HG02571 (cell line): Measurements from ENCODE around the gene URGCP.

ENCODE experiments used
- ATAC-seq: cut with Tn5 transposase; IDR thresholded peaks from one replicate; pipeline ENCODE4 v1.9.1; 2021; ENCODE audit warnings: mild to moderate bottlenecking, moderate library complexity; ENCODE audit not compliant: unreplicated experiment

The URGCP gene

GRCh38 chr7:43906331-43907010 lies at the start of gene URGCP:
Gene URGCP, minus strand, starts transcription at chr7:43906596. Its CDS starts 21 bp downstream, at chr7:43906575.
- ATAC-seq, result peak; percentile 79

DNA sequence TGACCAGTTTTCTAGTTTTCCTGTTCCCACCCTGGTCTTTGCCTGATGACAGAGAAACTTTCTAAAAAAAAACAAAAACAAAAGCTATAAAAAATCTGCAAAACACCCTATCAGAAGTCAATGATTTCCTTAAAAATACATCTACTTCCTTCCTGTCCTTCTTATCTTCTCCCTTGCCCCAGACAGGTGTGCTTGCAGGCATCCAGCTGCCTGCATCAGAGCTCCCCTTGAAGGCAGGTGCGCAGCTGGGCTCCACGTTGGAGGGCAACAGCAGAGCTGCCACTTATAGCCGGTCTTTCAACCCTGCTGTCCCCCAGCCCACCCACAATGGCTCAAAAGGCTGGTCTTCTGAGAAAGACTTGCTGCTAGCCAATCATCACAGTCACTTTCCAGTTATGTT lies 49.6 kb upstream of the URGCP start:
- ATAC-seq, result no peak

DNA sequence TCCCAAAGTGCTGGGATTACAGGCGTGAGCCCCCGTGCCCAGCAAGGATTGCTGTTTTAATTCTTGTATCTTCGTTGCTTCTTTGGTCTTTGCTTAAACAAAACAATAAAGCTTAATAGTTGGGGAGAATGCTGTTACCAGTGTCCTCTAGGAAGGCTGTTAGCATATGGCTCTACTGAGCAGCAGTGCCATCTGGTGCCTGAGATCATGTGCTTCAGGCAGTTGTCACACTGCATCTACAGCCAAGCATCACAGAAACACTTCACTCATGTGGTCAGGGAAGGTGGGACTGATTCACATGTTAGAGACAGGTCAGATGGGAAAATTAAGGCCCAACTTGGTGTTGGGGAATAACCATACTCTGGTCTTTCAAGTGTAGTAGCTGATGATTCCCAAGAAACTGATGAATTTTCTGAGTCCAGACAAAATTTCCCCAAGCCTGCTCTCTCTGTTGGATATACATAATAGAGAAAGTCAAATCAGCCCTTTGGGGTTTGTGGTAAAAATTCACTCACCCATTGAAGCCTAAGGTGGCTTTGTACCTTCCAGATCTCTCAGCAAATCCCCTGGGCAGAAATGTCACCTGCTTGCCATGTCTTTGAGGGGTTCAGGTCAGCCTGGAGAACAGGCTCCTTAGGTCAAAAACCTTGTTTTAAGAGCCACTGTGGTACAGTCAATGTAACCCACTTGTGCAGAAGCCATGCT lies 48.3 kb upstream of the URGCP start:
- peak; percentile 70 for ATAC-seq

DNA sequence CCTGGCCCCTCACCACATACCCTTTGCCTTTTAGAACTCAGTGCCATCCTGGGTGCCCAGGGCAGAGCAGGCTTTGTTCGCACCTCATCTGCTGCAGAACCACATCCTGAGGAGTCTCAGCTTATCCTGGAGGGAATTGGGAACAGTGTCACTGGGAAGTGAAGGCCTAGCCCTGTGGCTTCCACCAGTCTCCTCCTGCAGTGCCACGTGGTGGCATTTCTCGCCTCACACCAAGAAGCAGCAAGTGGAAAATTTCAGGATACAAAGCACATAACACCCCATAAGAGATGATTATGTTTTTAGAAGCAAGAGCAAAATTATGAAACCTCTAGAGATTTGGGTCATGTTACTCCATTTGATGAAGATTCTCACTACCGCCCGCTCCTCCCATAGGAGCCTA lies 46.7 kb upstream of the URGCP start:
- ATAC-seq, result no peak

DNA sequence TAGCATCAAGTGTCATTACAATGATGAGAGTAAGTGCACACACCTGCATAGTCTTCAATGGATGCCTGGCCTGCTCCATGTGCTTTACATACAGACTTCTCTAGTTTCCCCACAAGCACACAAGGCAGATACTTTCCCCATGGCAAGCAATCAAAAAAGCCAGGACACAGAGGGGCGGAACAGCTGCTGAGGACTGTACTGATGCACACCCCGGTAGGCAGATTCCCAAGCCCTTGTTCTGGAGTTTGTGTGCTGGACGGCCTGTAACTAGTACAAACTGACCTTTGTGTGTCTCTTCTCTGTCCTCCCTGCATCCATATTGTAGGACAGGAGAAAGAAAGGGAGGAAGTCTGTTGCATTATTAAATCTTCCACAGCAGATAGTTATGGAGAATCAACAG lies 45.6 kb upstream of the URGCP start:
- no peak for ATAC-seq

GRCh38 chr7:43944286-43944685 lies 37.9 kb upstream of the URGCP start:
- ATAC-seq, result no peak

- ATAC-seq, result no peak
These were observed 37.2 kb upstream of the URGCP start for GRCh38 chr7:43943417-43944187.

DNA sequence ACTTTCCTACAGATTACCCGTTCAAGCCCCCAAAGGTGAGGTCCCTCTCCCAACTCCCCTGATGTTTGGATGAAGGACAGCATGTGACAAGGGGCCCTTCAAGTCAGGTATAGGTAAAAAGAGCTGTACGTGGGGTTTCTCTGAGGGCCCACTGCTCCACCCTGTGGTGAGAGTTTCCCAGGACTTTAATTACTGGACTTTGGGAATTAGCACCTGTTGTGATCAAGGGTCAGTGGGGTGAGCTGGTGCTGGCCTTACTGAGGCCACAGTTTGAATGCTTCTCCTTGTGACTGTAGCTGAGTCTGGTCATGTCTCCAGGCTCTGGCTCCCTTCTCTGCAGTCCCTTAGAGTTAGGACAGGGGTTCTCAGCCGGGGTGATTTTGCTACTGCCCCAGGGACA lies 36.6 kb upstream of the URGCP start:
- ATAC-seq, result no peak

- no peak for ATAC-seq
These were observed 35.9 kb upstream of the URGCP start for GRCh38 chr7:43942250-43942649.

GRCh38 chr7:43938892-43939482 lies 32.6 kb upstream of the URGCP start:
- no peak for ATAC-seq

DNA sequence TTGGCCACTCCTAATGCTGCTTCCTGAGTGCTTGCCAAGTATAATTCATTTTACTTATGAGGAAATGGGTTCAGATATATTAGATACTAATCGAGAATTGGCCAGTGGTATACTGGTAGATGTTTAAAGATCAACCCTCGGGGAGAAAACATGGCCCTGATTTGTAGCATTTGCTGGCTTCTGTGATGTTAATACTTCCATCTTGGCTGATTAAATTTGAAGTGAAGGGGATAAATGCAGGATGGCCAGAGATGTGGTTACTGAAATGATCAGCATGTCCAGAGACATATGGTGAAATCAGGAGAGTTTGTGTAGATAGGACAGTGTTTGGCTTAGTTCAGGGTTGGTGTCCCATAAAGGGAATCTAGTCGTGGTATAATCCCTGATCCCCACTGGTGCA lies 31.0 kb upstream of the URGCP start:
- ATAC-seq, result no peak

- no peak for ATAC-seq
These were observed 27.6 kb upstream of the URGCP start for GRCh38 chr7:43933902-43934560.

DNA sequence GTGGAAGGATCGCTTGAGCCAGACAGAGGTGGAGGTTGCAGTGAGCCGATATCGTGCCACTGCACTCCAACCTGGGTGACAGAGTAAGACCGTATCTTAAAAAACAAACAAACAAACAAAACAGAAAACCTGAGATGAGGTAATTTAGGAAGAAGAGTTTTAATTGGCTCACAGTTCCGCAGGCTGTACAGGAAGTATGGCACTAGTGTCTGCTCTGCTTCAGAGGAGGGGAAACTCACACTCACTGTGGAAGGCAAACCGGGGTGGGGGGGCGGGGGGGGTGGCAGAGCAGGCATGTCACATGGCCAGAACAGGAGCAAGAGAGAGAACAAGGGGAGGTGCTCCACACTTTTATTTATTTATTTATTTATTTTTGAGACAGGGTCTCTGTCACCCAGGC lies 24.9 kb upstream of the URGCP start:
- ATAC-seq, result no peak

- ATAC-seq, result no peak
These were observed 23.4 kb upstream of the URGCP start for GRCh38 chr7:43929529-43930457.

- ATAC-seq, result no peak
These were observed 21.4 kb upstream of the URGCP start for GRCh38 chr7:43927810-43928209.

GRCh38 chr7:43926798-43927123 lies 20.4 kb upstream of the URGCP start:
- ATAC-seq, result peak; percentile 24

DNA sequence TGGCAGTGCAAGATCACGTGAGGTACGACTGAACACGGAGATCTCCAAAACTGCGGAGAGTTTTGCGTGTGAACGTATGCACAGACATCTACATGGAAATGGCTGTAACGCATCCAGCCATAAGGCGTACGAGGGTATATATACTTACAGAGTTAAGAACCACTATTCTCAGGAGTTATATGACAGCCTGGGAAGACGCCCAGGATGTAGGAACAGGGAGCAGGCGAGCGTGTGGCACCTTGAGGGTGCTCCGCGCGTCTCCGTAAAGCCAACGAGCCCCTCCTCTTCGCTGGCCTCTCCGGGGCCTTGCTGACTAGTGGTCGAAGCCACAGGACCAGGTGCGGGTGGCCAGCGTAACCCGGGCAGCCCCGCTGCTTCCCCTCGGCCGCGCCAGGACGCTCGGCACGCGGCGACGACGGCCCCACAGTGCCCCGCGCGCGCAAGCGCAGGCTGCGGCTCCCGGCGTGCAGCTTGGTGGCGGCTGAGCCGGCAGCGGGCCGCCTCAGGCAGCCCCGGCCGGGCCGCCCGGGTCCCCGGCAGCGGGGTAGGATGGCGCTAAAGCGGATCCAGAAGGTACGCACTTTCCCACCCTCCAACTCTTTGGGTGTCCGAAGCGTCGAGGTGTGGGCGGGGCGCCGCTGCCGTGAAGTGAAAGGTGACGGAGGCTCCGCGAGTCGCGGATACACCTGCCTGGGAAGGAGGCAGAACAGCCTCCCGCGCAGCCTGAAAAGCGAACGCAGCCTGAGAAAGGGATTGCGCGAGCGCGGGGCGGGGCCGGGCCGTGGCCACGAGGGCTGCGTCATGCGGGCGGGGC lies 19.8 kb upstream of the URGCP start, which contains the start of gene UBE2D4:
Gene UBE2D4 (plus strand): TSS at position 453 of the 814 bp plus-strand sequence. CDS start 97 bp downstream, at position 550.
- peak; percentile 86 for ATAC-seq

DNA sequence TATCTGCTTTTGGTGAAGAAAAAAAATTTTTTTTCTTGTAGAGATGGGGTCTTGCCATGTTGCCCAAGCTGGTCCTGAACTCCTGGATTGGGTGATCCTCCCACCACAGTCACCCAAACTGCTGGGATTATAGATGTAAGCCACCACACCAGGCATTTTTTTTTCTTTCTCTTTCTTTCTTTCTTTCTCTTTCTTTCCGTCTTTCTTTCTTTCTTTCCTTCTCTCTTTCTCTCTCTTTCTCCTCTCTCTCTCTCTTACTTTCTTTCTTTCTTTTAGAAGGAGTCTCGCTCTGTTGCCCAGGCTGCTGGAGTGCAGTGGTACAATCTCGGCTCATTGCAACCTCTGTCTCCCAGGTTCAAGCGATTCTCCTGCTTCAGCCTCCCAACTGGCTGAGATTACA lies 16.3 kb upstream of the URGCP start:
- ATAC-seq, result no peak

DNA sequence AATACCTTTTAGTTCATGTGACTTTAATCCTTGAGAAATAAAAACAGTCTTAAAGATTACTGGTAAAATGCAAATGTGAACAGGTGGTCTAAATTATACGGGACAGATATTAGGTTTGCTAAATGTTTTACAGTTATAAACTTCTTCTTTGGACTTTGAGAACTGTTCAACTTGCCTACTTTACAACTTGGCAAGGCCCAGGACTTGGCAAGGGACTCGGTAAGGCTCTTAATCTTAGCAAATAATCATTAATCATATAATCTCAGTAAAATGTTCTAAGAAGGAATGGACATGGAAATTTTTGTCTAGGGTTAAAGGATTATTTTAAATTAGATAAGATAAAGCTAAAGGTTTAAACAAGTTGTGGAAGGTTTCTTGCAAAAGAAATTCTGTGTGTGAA lies 15.0 kb upstream of the URGCP start:
- ATAC-seq, result no peak
